Measurements from ENCODE around the gene OFD1. TPM values are rescaled to one million over a fixed set of nuclear protein-coding genes. Genes with fewer than 3 reads are reported as not detected.

Gene OFD1
- total RNA-seq, 2 donors from 2014 or later, result 7.7 to 8.1 TPM

- peak overlapping the region; percentile 88 to 89 for H3K27ac ChIP-seq
- H3K9me3 ChIP-seq, result no peaks in the 10 kb centered on the region
- H3K27me3 ChIP-seq, result no peaks in the 10 kb centered on the region
- H3K4me1 ChIP-seq, result peaks cover 0 to 12% of the 10 kb centered on the region in 2 donors
- no peak for TF ChIP-seq CTCF (IDR thresholded peaks at IDR 0.05)
- H3K4me3 ChIP-seq, result peak overlapping the region; percentile 70 to 79
- DNase-seq (ENCODE audit: low spot score), result no peak
- H3K36me3 ChIP-seq, result no peaks in the 10 kb centered on the region
Measured at GRCh38 chrX:13733506-13733905, 1.0 kb upstream of the OFD1 start.

GRCh38 chrX:13741695-13742094, 7.1 kb downstream of the OFD1 start:
- Histone ChIP-seq H3K4me3 (no peak overlapping the region), H3K27me3 (no peaks in the 10 kb centered on the region), H3K4me1 (no peaks in the 10 kb centered on the region), H3K36me3 (no peaks in the 10 kb centered on the region), H3K9me3 (no peaks in the 10 kb centered on the region), H3K27ac (no peak overlapping the region)
- no peak for TF ChIP-seq CTCF (IDR thresholded peaks at IDR 0.05)
- no peak for DNase-seq (ENCODE audit: low spot score)

- Histone ChIP-seq H3K27ac (no peak overlapping the region), H3K27me3 (no peaks in the 10 kb centered on the region), H3K36me3 (no peaks in the 10 kb centered on the region), H3K9me3 (no peaks in the 10 kb centered on the region), H3K4me3 (no peak overlapping the region), H3K4me1 (no peaks in the 10 kb centered on the region)
- DNase-seq (ENCODE audit: low spot score), result no peak
- TF ChIP-seq CTCF (IDR thresholded peaks at IDR 0.05), result no peak
Measured at GRCh38 chrX:13742397-13743176, 8.0 kb downstream of the OFD1 start.

GRCh38 chrX:13747836-13748235, 13.3 kb downstream of the OFD1 start:
- no peak overlapping the region for H3K4me3 ChIP-seq
- no peaks in the 10 kb centered on the region for H3K4me1 ChIP-seq
- no peaks in the 10 kb centered on the region for H3K27me3 ChIP-seq
- no peaks in the 10 kb centered on the region for H3K9me3 ChIP-seq
- peak; percentile 30 to 33 for TF ChIP-seq CTCF (IDR thresholded peaks at IDR 0.05)
- H3K27ac ChIP-seq, result no peak overlapping the region
- peaks cover 17% of the 10 kb centered on the region for H3K36me3 ChIP-seq
- no peak for DNase-seq (ENCODE audit: low spot score)

- Histone ChIP-seq H3K4me1 (no peaks in the 10 kb centered on the region), H3K9me3 (no peaks in the 10 kb centered on the region), H3K4me3 (no peak overlapping the region), H3K27me3 (no peaks in the 10 kb centered on the region), H3K27ac (no peak overlapping the region), H3K36me3 (peaks cover 17% of the 10 kb centered on the region)
- DNase-seq (ENCODE audit: low spot score), result no peak
- no peak for TF ChIP-seq CTCF (IDR thresholded peaks at IDR 0.05)
Measured at GRCh38 chrX:13748486-13748885, 13.9 kb downstream of the OFD1 start.

- H3K9me3 ChIP-seq, result no peaks in the 10 kb centered on the region
- H3K27me3 ChIP-seq, result no peaks in the 10 kb centered on the region
- no peak for DNase-seq (ENCODE audit: low spot score)
- peak in 1 of 2 donors; percentile 63 for TF ChIP-seq CTCF (IDR thresholded peaks at IDR 0.05)
- H3K27ac ChIP-seq, result no peak overlapping the region
- H3K4me1 ChIP-seq, result no peaks in the 10 kb centered on the region
- H3K4me3 ChIP-seq, result no peak overlapping the region
- H3K36me3 ChIP-seq, result peaks cover 17% of the 10 kb centered on the region
Measured at GRCh38 chrX:13750204-13750603, 15.7 kb downstream of the OFD1 start.

Measured in right atrium auricular region (tissue), 2 donors.